Stimulated activated CD8-positive, alpha-beta memory T cell treated with anti-CD3 and anti-CD28 coated beads, Interleukin-12 subunit alpha, Interleukin-12 subunit beta, amount 100 ng/mL, for 1 hour (primary cell): ENCODE data around the gene CATSPERE.
"Not testable (repeated sequence)": the region's sequence is repeated elsewhere in the genome, so short reads cannot be mapped to it uniquely, and the experiment has no call there.

Source experiments
- DNase-seq: peaks from one replicate; pipeline ENCODE4 v3.0.0-alpha.2; 2020; ENCODE audit warnings: low read depth

Gene CATSPERE

GRCh38 chr1:244664353-244664752, 203.3 kb downstream of the CATSPERE start:
- no peak for DNase-seq

- DNase-seq = no peak
These were observed 204.7 kb downstream of the CATSPERE start for GRCh38 chr1:244665771-244666217.

GRCh38 chr1:244666672-244667418, 205.8 kb downstream of the CATSPERE start:
- DNase-seq = not testable (repeated sequence)

GRCh38 chr1:244667797-244668196, 206.7 kb downstream of the CATSPERE start:
- no peak for DNase-seq

GRCh38 chr1:244672946-244673682, 212.0 kb downstream of the CATSPERE start:
- DNase-seq = no peak

GRCh38 chr1:244674446-244674845, 213.4 kb downstream of the CATSPERE start:
- no peak for DNase-seq

GRCh38 chr1:244675167-244675566, 214.1 kb downstream of the CATSPERE start:
- DNase-seq = no peak

GRCh38 chr1:244678697-244679096, 217.6 kb downstream of the CATSPERE start:
- no peak for DNase-seq

- DNase-seq = no peak
These were observed 219.6 kb downstream of the CATSPERE start for GRCh38 chr1:244680667-244681066.

- DNase-seq = not testable (repeated sequence)
These were observed 221.0 kb downstream of the CATSPERE start for GRCh38 chr1:244682087-244682486.
